H1 (cell line): ENCODE data around the gene MIPOL1. TPM values are rescaled to one million over a fixed set of nuclear protein-coding genes. Genes with fewer than 3 reads are reported as not detected.

Source experiments
- CTCF ChIA-PET: fragments of 300-600 bp; sonication (Branson Sonifier 250); formaldehyde crosslinking; loops from one replicate; lab custom pipeline; 2021; ENCODE audit not compliant: partially characterized antibody; lab: Charles Lee
- POLR2A ChIA-PET: fragments of 300-600 bp; sonication (Branson Sonifier 250); formaldehyde crosslinking; loops from one replicate; lab custom pipeline; 2021; ENCODE audit warnings: inconsistent platforms; ENCODE audit not compliant: partially characterized antibody; lab: Charles Lee
- DNase-seq, 2 experiments: peaks; one replicate each; pipeline versions ENCODE4 v3.0.0 to v3.0.0-alpha.2; 2010 to 2022; ENCODE audit warnings: low spot score in 2 of 2, low read depth in 1 of 2, mixed read lengths in 1 of 2
- FAIRE-seq: peaks from 2 replicates; lab custom pipeline; 2011; peaks lifted over from hg19 to GRCh38; lab: Jason Lieb, UNC
- H2AFZ ChIP-seq: 2 replicates; pipeline ENCODE4 v1.8.1; 2012; ENCODE audit warnings: low read length, inconsistent platforms
- H2AK5ac ChIP-seq: 2 replicates; pipeline ENCODE4 v1.6.1; 2013; ENCODE audit warnings: low read depth, low read length
- H2BK120ac ChIP-seq: replicated peaks from 2 replicates; pipeline ENCODE3; 2013; ENCODE audit warnings: low read depth, low read length, inconsistent platforms
- H2BK12ac ChIP-seq: 2 replicates; pipeline ENCODE4 v1.6.1; 2013; ENCODE audit warnings: low read depth, low read length
- H2BK15ac ChIP-seq: 2 replicates; pipeline ENCODE4 v1.6.1; 2013; ENCODE audit warnings: low read length
- H2BK20ac ChIP-seq: 2 replicates; pipeline ENCODE4 v1.6.1; 2013; ENCODE audit warnings: low read length
- H2BK5ac ChIP-seq: 2 replicates; pipeline ENCODE4 v1.6.1; 2013; ENCODE audit warnings: low read depth, low read length
- H3K14ac ChIP-seq: 2 replicates; pipeline ENCODE4 v1.6.1; 2013; ENCODE audit warnings: inconsistent platforms; ENCODE audit not compliant: insufficient read length
- H3K18ac ChIP-seq: 2 replicates; pipeline ENCODE4 v1.6.1; 2013; ENCODE audit warnings: low read length; ENCODE audit errors: extremely low read depth
- H3K23ac ChIP-seq: 2 replicates; pipeline ENCODE4 v1.6.1; 2013; ENCODE audit warnings: inconsistent platforms; ENCODE audit not compliant: insufficient read length
- H3K23me2 ChIP-seq: 2 replicates; pipeline ENCODE4 v1.6.1; 2013; ENCODE audit warnings: low read depth, low read length
- H3K27ac ChIP-seq: 2 replicates; pipeline ENCODE4 v1.6.1; 2011; ENCODE audit warnings: low read depth, low read length, inconsistent platforms
- H3K27me3 ChIP-seq, 4 experiments: replicated peaks in 1 of 4; 1 replicate in 1 of 4; 2 replicates in 3 of 4; pipeline versions ENCODE4 v1.6.1 to v1.8.1; 2011 to 2013; ENCODE audit warnings: low read length in 3 of 4, mild to moderate bottlenecking in 3 of 4, inconsistent platforms in 2 of 4, mixed read lengths in 2 of 4, moderate library complexity in 1 of 4; ENCODE audit not compliant: control insufficient read depth in 3 of 4, insufficient read depth in 3 of 4; ENCODE audit errors: extremely low read depth in 1 of 4
- H3K36me3 ChIP-seq, 4 experiments: 2 replicates each; pipeline versions ENCODE4 v1.6.1 to v1.8.1; 2011 to 2013; ENCODE audit warnings: mild to moderate bottlenecking in 4 of 4, low read length in 3 of 4, moderate library complexity in 2 of 4, control low read depth in 1 of 4, inconsistent platforms in 1 of 4; ENCODE audit not compliant: insufficient read depth in 4 of 4, control insufficient read depth in 2 of 4
- H3K4ac ChIP-seq: replicated peaks from 2 replicates; pipeline ENCODE3; 2013; ENCODE audit warnings: low read length, low read depth, mixed read lengths, inconsistent platforms; ENCODE audit not compliant: insufficient read length
- H3K4me1 ChIP-seq, 4 experiments: replicated peaks in 1 of 4; 1 replicate in 1 of 4; 2 replicates in 3 of 4; pipeline versions ENCODE4 v1.6.1 to v1.8.1; 2011 to 2013; ENCODE audit warnings: low read length in 3 of 4, inconsistent platforms in 2 of 4, mixed read lengths in 1 of 4; ENCODE audit not compliant: insufficient read depth in 4 of 4, control insufficient read depth in 3 of 4
- H3K4me2 ChIP-seq, 2 experiments: 2 replicates each; pipeline versions ENCODE4 v1.6.1 to v1.8.1; 2011 to 2013; ENCODE audit warnings: low read depth in 2 of 2, low read length in 2 of 2, control low read depth in 1 of 2, inconsistent platforms in 1 of 2, mild to moderate bottlenecking in 1 of 2; ENCODE audit not compliant: insufficient read depth in 1 of 2
- H3K4me3 ChIP-seq, 4 experiments: fragments of 200-600, 300-600 bp in 1 of 4; sonication (generic), shearing (Covaris generic), sonication (Bioruptor Twin) in 1 of 4; 2 replicates each; pipeline versions ENCODE4 v1.5.1 to v1.8.1; 2011 to 2016; ENCODE audit warnings: low read length in 4 of 4, low read depth in 3 of 4, control low read depth in 2 of 4, inconsistent platforms in 2 of 4, mild to moderate bottlenecking in 2 of 4, mixed read lengths in 1 of 4, moderate library complexity in 1 of 4; ENCODE audit not compliant: insufficient read depth in 2 of 4; ENCODE audit errors: extremely low read depth in 1 of 4
- H3K56ac ChIP-seq: replicated peaks from 2 replicates; pipeline ENCODE3; 2013; ENCODE audit warnings: low read depth, mild to moderate bottlenecking, mixed read lengths, low read length, inconsistent platforms; ENCODE audit not compliant: insufficient read length
- H3K79me1 ChIP-seq: 2 replicates; pipeline ENCODE4 v1.6.1; 2013; ENCODE audit warnings: low read depth, low read length, control low read depth
- H3K79me2 ChIP-seq, 2 experiments: 2 replicates each; pipeline versions ENCODE4 v1.6.1 to v1.8.1; 2012 to 2013; ENCODE audit warnings: low read length in 2 of 2, mild to moderate bottlenecking in 2 of 2, inconsistent platforms in 1 of 2; ENCODE audit not compliant: insufficient read depth in 2 of 2, control insufficient read depth in 1 of 2
- H3K9ac ChIP-seq, 4 experiments: replicated peaks in 1 of 4; 1 replicate in 1 of 4; 2 replicates in 3 of 4; pipeline versions ENCODE4 v1.6.1 to v1.8.1; 2011 to 2013; ENCODE audit warnings: low read depth in 3 of 4, low read length in 3 of 4, control low read depth in 2 of 4, mild to moderate bottlenecking in 2 of 4, moderate library complexity in 2 of 4, inconsistent platforms in 1 of 4; ENCODE audit errors: extremely low read depth in 1 of 4
- H3K9me3 ChIP-seq, 2 experiments: 2 replicates each; pipeline versions ENCODE4 v1.6.1 to v1.8.1; 2012 to 2013; ENCODE audit warnings: mild to moderate bottlenecking in 2 of 2, moderate library complexity in 2 of 2, control low read depth in 1 of 2, inconsistent platforms in 1 of 2, low read depth in 1 of 2, low read length in 1 of 2, mixed read lengths in 1 of 2; ENCODE audit not compliant: insufficient read depth in 2 of 2
- H4K20me1 ChIP-seq, 2 experiments: replicated peaks in 1 of 2; 2 replicates each; pipeline versions ENCODE3 to v1.8.1; 2011 to 2013; ENCODE audit warnings: inconsistent platforms in 2 of 2, low read length in 2 of 2, mild to moderate bottlenecking in 1 of 2; ENCODE audit not compliant: insufficient read depth in 2 of 2, control insufficient read depth in 1 of 2
- H4K5ac ChIP-seq: 2 replicates; pipeline ENCODE4 v1.6.1; 2013; ENCODE audit warnings: low read length, low read depth, mixed read lengths, inconsistent platforms; ENCODE audit not compliant: insufficient read length
- H4K8ac ChIP-seq: 2 replicates; pipeline ENCODE4 v1.8.0; 2013; ENCODE audit warnings: mild to moderate bottlenecking, moderate library complexity, low read length, inconsistent platforms; ENCODE audit not compliant: insufficient read depth; ENCODE audit errors: extremely low read depth
- H4K91ac ChIP-seq: replicated peaks from 2 replicates; pipeline ENCODE3; 2013; ENCODE audit warnings: low read length, mixed read lengths, inconsistent platforms; ENCODE audit not compliant: insufficient read length
- EGR1 ChIP-seq: IDR thresholded peaks from 2 replicates; pipeline ENCODE4 v1.6.1; 2011; ENCODE audit warnings: low read depth, low read length, borderline replicate concordance
- GABPA ChIP-seq: IDR thresholded peaks from 2 replicates; pipeline ENCODE4 v1.6.1; 2011; ENCODE audit warnings: mild to moderate bottlenecking, low read length, moderate library complexity, borderline replicate concordance; ENCODE audit not compliant: insufficient read depth
- HDAC6 ChIP-seq: IDR thresholded peaks from one replicate; pipeline ENCODE4 v1.7.1; 2012; ENCODE audit warnings: low read depth, mild to moderate bottlenecking, inconsistent platforms, low read length, moderate library complexity
- KDM4A ChIP-seq: IDR thresholded peaks from one replicate; pipeline ENCODE4 v1.7.1; 2012; ENCODE audit warnings: low read depth, mild to moderate bottlenecking, moderate library complexity, low read length, inconsistent platforms; ENCODE audit not compliant: severe bottlenecking
- TAF7 ChIP-seq: optimal IDR thresholded peaks from 2 replicates; pipeline ENCODE3; 2011; ENCODE audit warnings: low read depth, mild to moderate bottlenecking, inconsistent platforms, low read length, moderate library complexity, borderline replicate concordance
- TCF12 ChIP-seq: IDR thresholded peaks from 2 replicates; pipeline ENCODE4 v1.6.1; 2011; ENCODE audit warnings: low read depth, mild to moderate bottlenecking, low read length
- WGBS, 2 experiments: shearing (Covaris generic) in 1 of 2; methylation state at CpG; one replicate each; pipeline versions ENCODE4 v1.1.6 to v1.1.7; 2013 to 2015; ENCODE audit warnings: low lambda C conversion rate in 2 of 2, mixed read lengths in 2 of 2, inconsistent platforms in 1 of 2, low coverage in 1 of 2, missing lambda C conversion rate in 1 of 2; ENCODE audit not compliant: insufficient replicate concordance in 2 of 2, insufficient coverage in 1 of 2, insufficient read length in 1 of 2; ENCODE audit errors: extremely low coverage in 1 of 2, missing lambda C conversion rate in 1 of 2; 5-methylcytosine and 5-hydroxymethylcytosine counted together
- polyA plus RNA-seq, 7 experiments: library from polyadenylated mRNA; depleted of rRNA in 3 of 7; stranded (reverse) in 5 of 7; unstranded in 2 of 7; fragments of >200 nt in 5 of 7; fragments of 200-250 nt in 2 of 7; gene quantifications; 1 replicate in 5 of 7; 2 replicates in 1 of 7; 4 replicates in 1 of 7; pipeline versions ENCODE4 v1.2.1 to v1.2.3, GENCODE V29; 2011 to 2013; ENCODE audit warnings: missing spikeins in 2 of 7, mixed read lengths in 2 of 7
- total RNA-seq: library from RNA; stranded (reverse); fragmentation: NEBNext Ultra II Directional; extraction: Animal tissue kit (Norgen Biotek cat#: 25700); gene quantifications from 2 replicates; pipeline ENCODE4 v1.2.1, GENCODE V29; 2021

The MIPOL1 gene
- total and polyA plus RNA-seq, 2 of the 8 experiments (the other 6 are each of a cell fraction or from before 2014, with no cell fraction given): 2.8 to 23.9 TPM

DNA sequence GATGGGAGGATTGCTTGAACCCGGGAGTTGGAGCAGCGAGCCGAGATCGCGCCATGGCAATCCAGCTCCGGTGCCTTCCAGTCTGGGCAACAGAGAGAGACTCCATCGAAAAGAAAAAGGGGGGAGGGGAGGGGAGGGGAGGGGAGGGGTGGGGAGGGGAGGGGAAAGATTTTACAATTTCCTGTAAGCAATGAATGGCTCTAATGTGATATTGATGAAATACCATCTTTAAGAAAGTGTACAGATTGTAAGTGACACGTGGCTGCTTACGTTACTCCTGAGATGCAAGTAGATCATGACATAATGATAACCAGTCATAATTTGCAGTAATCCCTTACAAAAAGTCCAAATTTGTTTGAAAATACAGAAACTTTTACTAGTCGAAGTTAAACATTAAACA, 26.7 kb upstream of the MIPOL1 start:
- H3K4me3 ChIP-seq: peak overlapping the region in 1 of 4 experiments; percentile 79; a peak in 1 of 8 replicates
- no peak overlapping the region for H3K56ac ChIP-seq
- CTCF ChIA-PET: interaction anchor here (0.6 to 1.9 kb wide), 4 partner anchors 21 to 229 kb away, joined by 3 to 6 read pairs (median 3); no protein-coding TSS in a partner anchor
- no peak overlapping the region for H3K9ac ChIP-seq
- POLR2A ChIA-PET: interaction anchor here (0.6 to 1.8 kb wide), 8 partner anchors 10 to 1123 kb away, joined by 3 to 15 read pairs (median 4); partner anchors contain the start of gene MIPOL1
- H2AK5ac ChIP-seq: no peak overlapping the region
- H3K23me2 ChIP-seq: peaks cover 3% of the 10 kb centered on the region
- no peak overlapping the region for H3K18ac ChIP-seq
- no peaks in the 10 kb centered on the region for H3K27me3 ChIP-seq
- peaks cover 4 to 21% (median 14%) of the 10 kb centered on the region in 4 experiments; a peak in 5 of 7 replicates for H3K4me1 ChIP-seq
- no peaks in the 10 kb centered on the region for H4K20me1 ChIP-seq
- H2BK15ac ChIP-seq: no peak overlapping the region
- H3K27ac ChIP-seq: no peak overlapping the region
- no peaks in the 10 kb centered on the region for H3K9me3 ChIP-seq
- DNase-seq (no peak), FAIRE-seq (no peak)
- peak overlapping the region; percentile 26 for H4K5ac ChIP-seq
- H2BK5ac ChIP-seq: no peak overlapping the region
- peaks cover 0 to 5% of the 10 kb centered on the region in 2 experiments; a peak in 2 of 4 replicates for H3K79me2 ChIP-seq
- H2BK20ac ChIP-seq: no peak overlapping the region
- H2BK12ac ChIP-seq: no peak overlapping the region
- no peak overlapping the region for H3K4ac ChIP-seq
- WGBS, 2 experiments: 89% methylated on average over 3 of the region's 10 CpGs; no CpG with 5 or more reads in 1 of the 2 experiments
- no peak overlapping the region for H3K23ac ChIP-seq
- H2AFZ ChIP-seq: no peak overlapping the region
- H3K4me2 ChIP-seq: peak overlapping the region; percentile 25 to 79; a peak in 3 of 4 replicates
- no peak overlapping the region; the same call in 1 of the 2 replicates for H4K8ac ChIP-seq
- H3K79me1 ChIP-seq: no peaks in the 10 kb centered on the region
- no peak overlapping the region for H2BK120ac ChIP-seq
- no peaks in the 10 kb centered on the region; a peak in 1 of 8 replicates for H3K36me3 ChIP-seq
- H3K14ac ChIP-seq: no peak overlapping the region
- no peak overlapping the region for H4K91ac ChIP-seq
- no peak for TF ChIP-seq EGR1
- no peak for TF ChIP-seq TCF12
- no peak for TF ChIP-seq KDM4A
- no peak for TF ChIP-seq GABPA
- TF ChIP-seq HDAC6: no peak
- TF ChIP-seq TAF7: no peak
